ENCODE results near the gene MED12.

MED12 gene

GRCh38 chrX:71107762-71108360 lies 10.5 kb upstream of the MED12 start:
- no peak for DNase-seq

- DNase-seq: no peak
Observed at GRCh38 chrX:71109051-71109450, 9.3 kb upstream of the MED12 start.

- DNase-seq: peak; percentile 65
Observed at GRCh38 chrX:71111141-71111843, 7.1 kb upstream of the MED12 start, which contains the start of gene IL2RG. Gene IL2RG, minus strand, starts transcription at chrX:71111577. Its CDS starts 38 bp downstream, at chrX:71111539.

- DNase-seq: no peak
Observed at GRCh38 chrX:71111921-71112431, 6.4 kb upstream of the MED12 start.

- no peak for DNase-seq
Observed at GRCh38 chrX:71117358-71117757, 1.0 kb upstream of the MED12 start.

GRCh38 chrX:71118985-71119535 lies 664 bp downstream of the MED12 start:
- DNase-seq: no peak

GRCh38 chrX:71128166-71128833 lies 9.9 kb downstream of the MED12 start:
- no peak for DNase-seq

- DNase-seq: peak; percentile 82
Observed at GRCh38 chrX:71128915-71129765, 10.7 kb downstream of the MED12 start.

- DNase-seq: no peak
Observed at GRCh38 chrX:71131510-71131909, 13.1 kb downstream of the MED12 start.

- DNase-seq: no peak
Observed at GRCh38 chrX:71140440-71140839, 22.0 kb downstream of the MED12 start.

- no peak for DNase-seq
Observed at GRCh38 chrX:71143508-71143907, 25.1 kb downstream of the MED12 start.

- DNase-seq: no peak
Observed at GRCh38 chrX:71144651-71145050, 26.3 kb downstream of the MED12 start, which contains the start of gene NLGN3. Gene NLGN3, plus strand, starts transcription at chrX:71144841. Its CDS starts 2,909 bp downstream, at chrX:71147750.

GRCh38 chrX:71147496-71148277 lies 29.3 kb downstream of the MED12 start:
- no peak for DNase-seq

GRCh38 chrX:71148278-71148663 lies 29.9 kb downstream of the MED12 start:
- no peak for DNase-seq

- DNase-seq: no peak
Observed at GRCh38 chrX:71151366-71151765, 33.0 kb downstream of the MED12 start.

GRCh38 chrX:71154196-71154595 lies 35.8 kb downstream of the MED12 start:
- no peak for DNase-seq

- DNase-seq: no peak
Observed at GRCh38 chrX:71154641-71155040, 36.2 kb downstream of the MED12 start.

- no peak for DNase-seq
Observed at GRCh38 chrX:71158603-71159002, 40.2 kb downstream of the MED12 start.

- no peak for DNase-seq
Observed at GRCh38 chrX:71159335-71159734, 40.9 kb downstream of the MED12 start.

- DNase-seq: no peak
Observed at GRCh38 chrX:71160475-71160874, 42.1 kb downstream of the MED12 start.

- DNase-seq: no peak
Observed at GRCh38 chrX:71162981-71163380, 44.6 kb downstream of the MED12 start.

GRCh38 chrX:71164071-71164470 lies 45.7 kb downstream of the MED12 start:
- no peak for DNase-seq

Measured in activated CD8-positive, alpha-beta memory T cell treated with anti-CD3 and anti-CD28 coated beads, Interleukin-2, amount 50 U/mL, for 48 hours (primary cell).